ENCODE results near the gene TGFBI.
"Not testable (repeated sequence)": the region's sequence is repeated elsewhere in the genome, so short reads cannot be mapped to it uniquely, and the experiment has no call there.

DNA sequence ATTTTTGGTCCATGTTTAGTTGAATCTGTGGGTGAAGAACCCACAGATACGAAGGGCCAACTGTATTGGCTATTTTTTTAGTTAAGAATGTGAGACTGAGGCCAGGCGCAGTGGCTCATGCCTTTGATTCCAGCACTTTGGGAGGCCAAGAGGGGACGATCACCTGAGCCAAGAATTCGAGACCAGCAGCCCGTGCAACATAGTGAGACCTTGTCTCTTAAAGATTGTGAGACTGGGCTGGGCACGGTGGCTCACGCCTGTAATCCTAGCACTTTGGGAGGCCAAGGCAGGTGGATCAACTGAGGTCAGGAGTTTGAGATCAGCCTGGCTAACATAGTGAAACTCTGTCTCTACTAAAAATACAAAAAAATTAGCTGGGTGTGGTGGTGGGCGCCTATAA, 16.2 kb downstream of the TGFBI start:
- TF ChIP-seq, protein P1, sequence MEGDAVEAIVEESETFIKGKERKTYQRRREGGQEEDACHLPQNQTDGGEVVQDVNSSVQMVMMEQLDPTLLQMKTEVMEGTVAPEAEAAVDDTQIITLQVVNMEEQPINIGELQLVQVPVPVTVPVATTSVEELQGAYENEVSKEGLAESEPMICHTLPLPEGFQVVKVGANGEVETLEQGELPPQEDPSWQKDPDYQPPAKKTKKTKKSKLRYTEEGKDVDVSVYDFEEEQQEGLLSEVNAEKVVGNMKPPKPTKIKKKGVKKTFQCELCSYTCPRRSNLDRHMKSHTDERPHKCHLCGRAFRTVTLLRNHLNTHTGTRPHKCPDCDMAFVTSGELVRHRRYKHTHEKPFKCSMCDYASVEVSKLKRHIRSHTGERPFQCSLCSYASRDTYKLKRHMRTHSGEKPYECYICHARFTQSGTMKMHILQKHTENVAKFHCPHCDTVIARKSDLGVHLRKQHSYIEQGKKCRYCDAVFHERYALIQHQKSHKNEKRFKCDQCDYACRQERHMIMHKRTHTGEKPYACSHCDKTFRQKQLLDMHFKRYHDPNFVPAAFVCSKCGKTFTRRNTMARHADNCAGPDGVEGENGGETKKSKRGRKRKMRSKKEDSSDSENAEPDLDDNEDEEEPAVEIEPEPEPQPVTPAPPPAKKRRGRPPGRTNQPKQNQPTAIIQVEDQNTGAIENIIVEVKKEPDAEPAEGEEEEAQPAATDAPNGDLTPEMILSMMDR (IDR thresholded peaks at IDR 0.05; ENCODE audit: low read length): not testable (repeated sequence)
- TF ChIP-seq EZH2 (IDR thresholded peaks at IDR 0.05; ENCODE audit: borderline replicate concordance, low read length): not testable (repeated sequence)

All from OCI-LY1 (cell line).